GM12878 (cell line): Measurements from ENCODE around the gene APH1B.

Source experiments
- NFYA ChIP-seq: IDR thresholded peaks from 2 replicates; pipeline ENCODE4 v1.6.1; 2011; ENCODE audit warnings: low read depth, mild to moderate bottlenecking, low read length, improper control_type of control experiment, borderline replicate concordance
- POLR2A ChIP-seq: IDR thresholded peaks from 2 replicates; pipeline ENCODE4 v1.6.1; 2011; ENCODE audit warnings: low read depth, mild to moderate bottlenecking, low read length
- POLR2AphosphoS5 ChIP-seq: IDR thresholded peaks from 2 replicates; pipeline ENCODE4 v1.6.1; 2011; ENCODE audit warnings: mild to moderate bottlenecking, low read length, inconsistent platforms
- ZNF274 ChIP-seq: IDR thresholded peaks from one replicate; pipeline ENCODE4 v1.8.0; 2011; ENCODE audit not compliant: insufficient read length, insufficient read depth

GRCh38 chr15:63306492-63307073, 29.2 kb downstream of the APH1B start:
- TF ChIP-seq POLR2AphosphoS5 (no peak), POLR2A (no peak), ZNF274 (no peak), NFYA (no peak)
